HEK293 (cell line): Measurements from ENCODE around the gene ABTB2.

ENCODE experiments used
- CTCF ChIA-PET: fragments of 350-600 bp; formaldehyde crosslinking; extraction: SDS; loops from one replicate; lab custom pipeline; 2021; ENCODE audit warnings: antibody characterized with exemption; lab: Yijun Ruan, JAX
- POLR2A ChIA-PET: fragments of 300-600 bp; formaldehyde crosslinking; extraction: SDS; loops from one replicate; lab custom pipeline; 2020; ENCODE audit warnings: antibody characterized with exemption, inconsistent platforms; lab: Yijun Ruan, JAX
- H3K27ac ChIP-seq: fragments of 200-500 bp; sonication (Bioruptor generic); 2 replicates; pipeline ENCODE4 v1.5.1; 2014; ENCODE audit warnings: low read depth, low read length, control low read depth, inconsistent platforms; ENCODE audit errors: extremely low read depth
- H3K36me3 ChIP-seq, 2 experiments: fragments of 200-500 bp in 1 of 2; sonication (Bioruptor generic) in 1 of 2; 1 replicate in 1 of 2; 2 replicates in 1 of 2; pipeline ENCODE4 v1.5.1; 2014 to 2017; ENCODE audit warnings: inconsistent platforms in 2 of 2, low read length in 2 of 2; ENCODE audit not compliant: control insufficient read depth in 2 of 2, insufficient read depth in 1 of 2
- H3K4me1 ChIP-seq: fragments of 200-500 bp; sonication (Bioruptor generic); 2 replicates; pipeline ENCODE4 v1.5.1; 2014; ENCODE audit warnings: mild to moderate bottlenecking, low read length, inconsistent platforms; ENCODE audit not compliant: control insufficient read depth, insufficient read depth
- H3K4me3 ChIP-seq: 2 replicates; pipeline ENCODE4 v1.5.1; 2011; ENCODE audit warnings: low read depth, mild to moderate bottlenecking, control low read depth, low read length, moderate library complexity
- H3K9me3 ChIP-seq: fragments of 200-500 bp; sonication (Bioruptor generic); 2 replicates; pipeline ENCODE4 v1.5.1; 2014; ENCODE audit warnings: low read depth, low read length, inconsistent platforms; ENCODE audit not compliant: control insufficient read depth, insufficient read depth
- ATF2 ChIP-seq: fragments of 450-650 bp; formaldehyde crosslinking; IDR thresholded peaks from 2 replicates; pipeline ENCODE4 v1.5.1; 2016; ENCODE audit warnings: missing biosample characterization, missing genetic modification characterization, low read depth
- HOXD13 ChIP-seq: sonication (generic); formaldehyde crosslinking; IDR thresholded peaks from 2 replicates; pipeline ENCODE4 v1.8.0; 2022; ENCODE audit warnings: missing genetic modification reagents, borderline replicate concordance
- REST ChIP-seq: fragments of 450-650 bp; formaldehyde crosslinking; IDR thresholded peaks from 2 replicates; pipeline ENCODE4 v1.5.1; 2016; ENCODE audit warnings: missing biosample characterization, missing genetic modification characterization
- SCRT1 ChIP-seq: fragments of 450-650 bp; formaldehyde crosslinking; IDR thresholded peaks from 2 replicates; pipeline ENCODE4 v1.5.1; 2016; ENCODE audit warnings: missing biosample characterization, missing genetic modification characterization, borderline replicate concordance
- SCRT2 ChIP-seq: fragments of 450-650 bp; formaldehyde crosslinking; IDR thresholded peaks from 2 replicates; pipeline ENCODE4 v1.5.1; 2016; ENCODE audit warnings: missing biosample characterization, missing genetic modification characterization
- ZBTB48 ChIP-seq: fragments of 450-650 bp; formaldehyde crosslinking; IDR thresholded peaks from 2 replicates; pipeline ENCODE4 v1.5.1; 2016; ENCODE audit warnings: missing biosample characterization, missing genetic modification characterization
- ZBTB8A ChIP-seq: fragments of 450-650 bp; formaldehyde crosslinking; IDR thresholded peaks from 2 replicates; pipeline ENCODE4 v1.5.1; 2016; ENCODE audit warnings: missing biosample characterization, missing genetic modification characterization
- ZFP3 ChIP-seq: fragments of 450-650 bp; formaldehyde crosslinking; IDR thresholded peaks from 2 replicates; pipeline ENCODE4 v1.5.1; 2016; ENCODE audit warnings: low read depth, missing biosample characterization, missing genetic modification characterization
- ZNF133 ChIP-seq: fragments of 450-650 bp; formaldehyde crosslinking; IDR thresholded peaks from 2 replicates; pipeline ENCODE4 v1.5.1; 2016; ENCODE audit warnings: missing biosample characterization, missing genetic modification characterization
- ZNF138 ChIP-seq: fragments of 450-650 bp; formaldehyde crosslinking; IDR thresholded peaks from 2 replicates; pipeline ENCODE4 v1.5.1; 2016; ENCODE audit warnings: missing biosample characterization, missing genetic modification characterization, borderline replicate concordance
- ZNF146 ChIP-seq: fragments of 450-650 bp; formaldehyde crosslinking; IDR thresholded peaks from 2 replicates; pipeline ENCODE4 v1.5.1; 2016; ENCODE audit warnings: missing biosample characterization, missing genetic modification characterization
- ZNF157 ChIP-seq: fragments of 450-650 bp; formaldehyde crosslinking; IDR thresholded peaks from 2 replicates; pipeline ENCODE4 v1.5.1; 2016; ENCODE audit warnings: missing biosample characterization, missing genetic modification characterization
- ZNF354C ChIP-seq: fragments of 450-650 bp; formaldehyde crosslinking; IDR thresholded peaks from 2 replicates; pipeline ENCODE4 v1.5.1; 2016; ENCODE audit warnings: missing biosample characterization, missing genetic modification characterization, low read depth, borderline replicate concordance
- ZNF366 ChIP-seq: fragments of 450-650 bp; formaldehyde crosslinking; conservative IDR thresholded peaks from 2 replicates; pipeline ENCODE4 v1.5.1; 2016; ENCODE audit warnings: missing biosample characterization, missing genetic modification characterization
- ZNF473 ChIP-seq: fragments of 450-650 bp; formaldehyde crosslinking; IDR thresholded peaks from 2 replicates; pipeline ENCODE4 v1.5.1; 2017; ENCODE audit warnings: missing biosample characterization, missing genetic modification characterization
- ZNF529 ChIP-seq: fragments of 450-650 bp; formaldehyde crosslinking; IDR thresholded peaks from 2 replicates; pipeline ENCODE4 v1.5.1; 2017; ENCODE audit warnings: missing genetic modification characterization, missing biosample characterization; ENCODE audit not compliant: insufficient replicate concordance
- ZNF549 ChIP-seq: fragments of 450-650 bp; IDR thresholded peaks from 2 replicates; pipeline ENCODE4 v1.5.1; 2018; ENCODE audit warnings: missing biosample characterization, missing genetic modification characterization, mild to moderate bottlenecking, inconsistent platforms, moderate library complexity
- ZNF639 ChIP-seq: fragments of 450-650 bp; formaldehyde crosslinking; IDR thresholded peaks from 2 replicates; pipeline ENCODE4 v1.5.1; 2016; ENCODE audit warnings: missing biosample characterization, missing genetic modification characterization
- ZNF658 ChIP-seq: fragments of 450-650 bp; formaldehyde crosslinking; IDR thresholded peaks from 2 replicates; pipeline ENCODE4; 2016; ENCODE audit warnings: missing biosample characterization, missing genetic modification characterization
- ZNF670 ChIP-seq: fragments of 450-650 bp; formaldehyde crosslinking; IDR thresholded peaks from 2 replicates; pipeline ENCODE4 v1.5.1; 2016; ENCODE audit warnings: missing biosample characterization, missing genetic modification characterization, low read depth
- ZSCAN5A ChIP-seq: fragments of 450-650 bp; formaldehyde crosslinking; IDR thresholded peaks from 2 replicates; pipeline ENCODE4 v1.5.1; 2016; ENCODE audit warnings: missing biosample characterization, missing genetic modification characterization

ABTB2 gene

GRCh38 chr11:34335331-34335730 lies 22.5 kb downstream of the ABTB2 start:
- ChIA-PET CTCF (no interaction called here), POLR2A (no interaction called here)
- Histone ChIP-seq H3K4me1 (peaks cover 17% of the 10 kb centered on the region), H3K27ac (no peak overlapping the region), H3K9me3 (no peaks in the 10 kb centered on the region), H3K4me3 (no peak overlapping the region), H3K36me3 (no peaks in the 10 kb centered on the region)
- TF ChIP-seq SCRT2 (tag by site-specific recombination): peak; percentile 74
- no peak for TF ChIP-seq ZNF138 (tag by site-specific recombination)
- 0 out of 2 replicates have a peak, but pooled peaks have one; percentile 52 for TF ChIP-seq SCRT1 (tag by site-specific recombination)

GRCh38 chr11:34333787-34334186 lies 24.0 kb downstream of the ABTB2 start:
- Histone ChIP-seq H3K4me3 (no peak overlapping the region), H3K4me1 (peaks cover 17% of the 10 kb centered on the region), H3K9me3 (no peaks in the 10 kb centered on the region), H3K36me3 (no peaks in the 10 kb centered on the region), H3K27ac (no peak overlapping the region)
- CTCF ChIA-PET: interaction anchor here (0.6 to 0.8 kb wide), 2 partner anchors 24 to 135 kb away, joined by 3 read pairs; no protein-coding TSS in a partner anchor
- POLR2A ChIA-PET: no interaction called here
- TF ChIP-seq ATF2 (tag by site-specific recombination) (no peak), ZNF529 (no peak), ZFP3 (tag by site-specific recombination) (no peak), HOXD13 (no peak), ZNF157 (tag by site-specific recombination) (no peak), ZNF146 (tag by site-specific recombination) (no peak), ZNF473 (tag by site-specific recombination) (no peak), ZNF549 (tag by site-specific recombination) (no peak), ZNF670 (tag by site-specific recombination) (no peak), REST (tag by site-specific recombination) (no peak), ZNF639 (tag by site-specific recombination) (no peak), ZNF354C (no peak), ZBTB48 (tag by site-specific recombination) (no peak), ZNF658 (tag by site-specific recombination) (no peak), ZSCAN5A (tag by site-specific recombination) (no peak), ZBTB8A (tag by site-specific recombination) (no peak), ZNF133 (tag by site-specific recombination) (no peak), ZNF366 (tag by site-specific recombination) (no peak)
- TF ChIP-seq, all 188 proteins: peak for 0
